Measurements from ENCODE around the gene TCHP. TPM values are rescaled to one million over a fixed set of nuclear protein-coding genes. Genes with fewer than 3 reads are reported as not detected.
A peak's percentile ranks its signal among the peaks of the same experiment; 100 is the strongest.

Gene TCHP
- total and polyA plus RNA-seq, 2 of the 13 experiments (the other 11 are each of a cell fraction or from before 2014, with no cell fraction given) = 6.7 to 12.2 TPM

DNA sequence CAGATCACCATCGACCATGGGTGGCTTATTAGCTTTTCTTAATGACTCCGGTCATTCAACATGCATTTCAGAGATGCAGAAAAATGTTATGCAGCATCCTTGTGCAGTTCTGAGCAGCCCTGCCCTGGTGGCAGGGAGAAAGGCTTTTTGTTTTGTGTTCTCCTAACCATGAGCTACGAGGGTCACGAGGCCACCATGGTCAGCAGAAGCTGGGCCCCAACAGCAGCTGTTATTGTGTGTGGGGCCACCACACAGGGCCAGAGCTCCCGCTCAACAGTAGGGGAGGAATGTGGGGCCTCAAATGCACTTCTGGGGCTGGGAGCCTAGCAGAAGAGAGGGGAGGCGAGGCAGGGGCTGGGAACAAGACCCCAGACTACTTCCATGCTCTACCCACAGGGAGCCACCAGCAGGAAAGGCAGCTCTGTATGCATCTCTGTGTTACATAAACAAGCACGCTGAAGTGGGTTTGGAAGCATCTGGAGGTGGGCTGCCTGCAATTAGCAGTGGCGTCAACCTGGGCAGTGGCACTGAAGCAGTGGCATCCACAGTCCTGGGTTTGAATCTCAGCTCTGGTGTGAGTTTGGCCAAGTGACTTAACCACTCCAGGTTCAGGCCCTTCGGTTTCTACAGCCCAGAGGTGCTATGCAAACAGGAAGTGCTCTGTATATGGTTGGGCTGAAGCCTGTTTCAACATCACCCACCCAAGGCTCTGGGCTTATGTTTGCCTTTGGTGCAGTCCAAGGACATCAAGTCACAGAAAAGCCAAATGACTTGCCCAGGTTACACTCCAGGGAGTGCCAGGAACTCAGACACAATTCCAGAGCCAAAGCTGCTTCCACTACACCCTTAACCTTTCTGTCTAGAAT is 36.0 kb upstream of the TCHP start (continued):
- TF ChIP-seq, protein P1, sequence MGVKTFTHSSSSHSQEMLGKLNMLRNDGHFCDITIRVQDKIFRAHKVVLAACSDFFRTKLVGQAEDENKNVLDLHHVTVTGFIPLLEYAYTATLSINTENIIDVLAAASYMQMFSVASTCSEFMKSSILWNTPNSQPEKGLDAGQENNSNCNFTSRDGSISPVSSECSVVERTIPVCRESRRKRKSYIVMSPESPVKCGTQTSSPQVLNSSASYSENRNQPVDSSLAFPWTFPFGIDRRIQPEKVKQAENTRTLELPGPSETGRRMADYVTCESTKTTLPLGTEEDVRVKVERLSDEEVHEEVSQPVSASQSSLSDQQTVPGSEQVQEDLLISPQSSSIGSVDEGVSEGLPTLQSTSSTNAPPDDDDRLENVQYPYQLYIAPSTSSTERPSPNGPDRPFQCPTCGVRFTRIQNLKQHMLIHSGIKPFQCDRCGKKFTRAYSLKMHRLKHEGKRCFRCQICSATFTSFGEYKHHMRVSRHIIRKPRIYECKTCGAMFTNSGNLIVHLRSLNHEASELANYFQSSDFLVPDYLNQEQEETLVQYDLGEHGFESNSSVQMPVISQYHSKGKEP (CRISPR knock-in tag; IDR thresholded peaks at IDR 0.05) = 0 out of 2 replicates have a peak, but pooled peaks have one; percentile 41
- TF ChIP-seq NCOA2 (CRISPR knock-in tag; IDR thresholded peaks at IDR 0.05) = peak; percentile 89
- peak; percentile 66; the same call in 1 of the 2 replicates for TF ChIP-seq ZNF563 (CRISPR knock-in tag; IDR thresholded peaks at IDR 0.05)
- peak; percentile 82; the same call in 1 of the 2 replicates for TF ChIP-seq ESRRA (CRISPR knock-in tag; IDR thresholded peaks at IDR 0.05; ENCODE audit: low read depth)
- no peak for TF ChIP-seq GPN1 (CRISPR knock-in tag; IDR thresholded peaks at IDR 0.05; ENCODE audit: borderline replicate concordance)
- TF ChIP-seq, protein P2, sequence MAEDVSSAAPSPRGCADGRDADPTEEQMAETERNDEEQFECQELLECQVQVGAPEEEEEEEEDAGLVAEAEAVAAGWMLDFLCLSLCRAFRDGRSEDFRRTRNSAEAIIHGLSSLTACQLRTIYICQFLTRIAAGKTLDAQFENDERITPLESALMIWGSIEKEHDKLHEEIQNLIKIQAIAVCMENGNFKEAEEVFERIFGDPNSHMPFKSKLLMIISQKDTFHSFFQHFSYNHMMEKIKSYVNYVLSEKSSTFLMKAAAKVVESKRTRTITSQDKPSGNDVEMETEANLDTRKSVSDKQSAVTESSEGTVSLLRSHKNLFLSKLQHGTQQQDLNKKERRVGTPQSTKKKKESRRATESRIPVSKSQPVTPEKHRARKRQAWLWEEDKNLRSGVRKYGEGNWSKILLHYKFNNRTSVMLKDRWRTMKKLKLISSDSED (CRISPR knock-in tag; IDR thresholded peaks at IDR 0.05) = no peak
- TF ChIP-seq GZF1 (CRISPR knock-in tag; IDR thresholded peaks at IDR 0.05) = peak; percentile 81; the same call in 1 of the 2 replicates
- TF ChIP-seq MED1 (CRISPR knock-in tag; IDR thresholded peaks at IDR 0.05) = peak; percentile 90
- TF ChIP-seq ZNF234 (CRISPR knock-in tag; conservative IDR thresholded peaks at IDR 0.05) = no peak
- no peak for TF ChIP-seq ZNF496 (CRISPR knock-in tag; IDR thresholded peaks at IDR 0.05; ENCODE audit: insufficient replicate concordance)
- no peak for TF ChIP-seq NR3C1 (CRISPR knock-in tag; IDR thresholded peaks at IDR 0.05)
- 0 out of 2 replicates have a peak, but pooled peaks have one; percentile 24 for TF ChIP-seq NFYC (CRISPR knock-in tag; IDR thresholded peaks at IDR 0.05)
- TF ChIP-seq, protein P3, sequence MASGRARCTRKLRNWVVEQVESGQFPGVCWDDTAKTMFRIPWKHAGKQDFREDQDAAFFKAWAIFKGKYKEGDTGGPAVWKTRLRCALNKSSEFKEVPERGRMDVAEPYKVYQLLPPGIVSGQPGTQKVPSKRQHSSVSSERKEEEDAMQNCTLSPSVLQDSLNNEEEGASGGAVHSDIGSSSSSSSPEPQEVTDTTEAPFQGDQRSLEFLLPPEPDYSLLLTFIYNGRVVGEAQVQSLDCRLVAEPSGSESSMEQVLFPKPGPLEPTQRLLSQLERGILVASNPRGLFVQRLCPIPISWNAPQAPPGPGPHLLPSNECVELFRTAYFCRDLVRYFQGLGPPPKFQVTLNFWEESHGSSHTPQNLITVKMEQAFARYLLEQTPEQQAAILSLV (CRISPR knock-in tag; IDR thresholded peaks at IDR 0.05; ENCODE audit: borderline replicate concordance) = peak; percentile 60; the same call in 1 of the 2 replicates
- TF ChIP-seq, protein P4, sequence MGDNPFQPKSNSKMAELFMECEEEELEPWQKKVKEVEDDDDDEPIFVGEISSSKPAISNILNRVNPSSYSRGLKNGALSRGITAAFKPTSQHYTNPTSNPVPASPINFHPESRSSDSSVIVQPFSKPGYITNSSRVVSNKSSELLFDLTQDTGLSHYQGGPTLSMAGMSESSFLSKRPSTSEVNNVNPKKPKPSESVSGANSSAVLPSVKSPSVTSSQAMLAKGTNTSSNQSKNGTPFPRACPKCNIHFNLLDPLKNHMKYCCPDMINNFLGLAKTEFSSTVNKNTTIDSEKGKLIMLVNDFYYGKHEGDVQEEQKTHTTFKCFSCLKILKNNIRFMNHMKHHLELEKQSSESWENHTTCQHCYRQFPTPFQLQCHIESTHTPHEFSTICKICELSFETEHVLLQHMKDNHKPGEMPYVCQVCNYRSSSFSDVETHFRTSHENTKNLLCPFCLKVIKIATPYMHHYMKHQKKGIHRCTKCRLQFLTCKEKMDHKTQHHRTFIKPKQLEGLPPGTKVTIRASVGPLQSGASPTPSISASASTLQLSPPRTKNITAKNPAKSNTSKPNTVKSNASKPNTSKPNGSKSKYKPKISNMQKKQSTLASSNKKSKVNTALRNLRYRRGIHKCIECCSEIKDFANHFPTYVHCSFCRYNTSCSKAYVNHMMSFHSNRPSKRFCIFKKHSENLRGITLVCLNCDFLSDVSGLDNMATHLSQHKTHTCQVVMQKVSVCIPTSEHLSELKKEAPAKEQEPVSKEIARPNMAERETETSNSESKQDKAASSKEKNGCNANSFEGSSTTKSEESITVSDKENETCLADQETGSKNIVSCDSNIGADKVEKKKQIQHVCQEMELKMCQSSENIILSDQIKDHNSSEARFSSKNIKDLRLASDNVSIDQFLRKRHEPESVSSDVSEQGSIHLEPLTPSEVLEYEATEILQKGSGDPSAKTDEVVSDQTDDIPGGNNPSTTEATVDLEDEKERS (CRISPR knock-in tag; IDR thresholded peaks at IDR 0.05) = peak; percentile 92
- no peak for TF ChIP-seq SCMH1 (CRISPR knock-in tag; IDR thresholded peaks at IDR 0.05; ENCODE audit: borderline replicate concordance)
- peak; percentile 77; the same call in 1 of the 2 replicates for TF ChIP-seq ZNF614 (CRISPR knock-in tag; IDR thresholded peaks at IDR 0.05; ENCODE audit: borderline replicate concordance)
- TF ChIP-seq, protein P5, sequence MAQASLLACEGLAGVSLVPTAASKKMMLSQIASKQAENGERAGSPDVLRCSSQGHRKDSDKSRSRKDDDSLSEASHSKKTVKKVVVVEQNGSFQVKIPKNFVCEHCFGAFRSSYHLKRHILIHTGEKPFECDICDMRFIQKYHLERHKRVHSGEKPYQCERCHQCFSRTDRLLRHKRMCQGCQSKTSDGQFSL (CRISPR knock-in tag; IDR thresholded peaks at IDR 0.05) = no peak

Measured in HepG2 (cell line).